Stimulated activated CD8-positive, alpha-beta memory T cell treated with anti-CD3 and anti-CD28 coated beads, Interleukin-2, amount 100 ng/mL, for 48 hours (primary cell): ENCODE data around the gene PHC3.

Experiments
- DNase-seq, 2 donors: peaks; one replicate each; pipeline ENCODE4 v3.0.0-alpha.2; 2020; ENCODE audit warnings: low read depth in 2 of 2

The PHC3 gene

DNA sequence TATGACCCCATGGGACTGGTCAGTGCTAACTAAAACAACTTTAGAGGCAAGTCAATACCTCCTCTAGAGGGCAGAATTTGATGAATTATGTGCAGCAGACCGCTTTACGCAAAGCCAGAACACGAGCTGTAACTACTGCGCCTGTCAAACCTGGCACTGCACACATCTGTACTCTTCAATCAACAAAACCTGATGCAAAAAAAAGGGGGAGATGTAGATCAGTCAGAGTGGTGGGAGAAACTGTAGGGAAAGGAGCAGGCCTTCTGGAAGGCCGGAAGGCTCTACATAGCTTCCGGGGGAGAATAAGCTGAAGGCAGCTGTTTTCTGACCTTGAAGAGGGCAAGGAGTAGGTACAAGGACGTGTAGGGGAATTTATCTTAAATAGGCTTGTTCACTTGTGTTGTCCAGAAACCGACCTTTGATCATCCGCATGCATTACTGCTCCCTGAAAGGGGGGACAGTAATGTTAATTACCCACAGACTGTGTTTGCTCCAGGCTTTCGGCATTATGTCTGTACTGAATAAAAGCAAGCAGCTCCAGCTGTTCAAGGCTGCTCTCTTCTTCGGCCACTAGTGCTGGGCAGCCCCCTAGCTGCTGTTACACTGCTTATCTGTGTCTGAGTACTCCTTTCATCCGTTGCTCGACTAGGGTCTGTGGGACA is 102.8 kb downstream of the PHC3 start:
- DNase-seq = no peak

GRCh38 chr3:170077361-170077760 is 104.2 kb downstream of the PHC3 start:
- DNase-seq = no peak

- no peak for DNase-seq
Observed at GRCh38 chr3:170076715-170077238, 104.8 kb downstream of the PHC3 start.

- DNase-seq = no peak
Observed at GRCh38 chr3:170075441-170076091, 106.0 kb downstream of the PHC3 start.

GRCh38 chr3:170064108-170064507 is 117.4 kb downstream of the PHC3 start:
- no peak for DNase-seq

DNA sequence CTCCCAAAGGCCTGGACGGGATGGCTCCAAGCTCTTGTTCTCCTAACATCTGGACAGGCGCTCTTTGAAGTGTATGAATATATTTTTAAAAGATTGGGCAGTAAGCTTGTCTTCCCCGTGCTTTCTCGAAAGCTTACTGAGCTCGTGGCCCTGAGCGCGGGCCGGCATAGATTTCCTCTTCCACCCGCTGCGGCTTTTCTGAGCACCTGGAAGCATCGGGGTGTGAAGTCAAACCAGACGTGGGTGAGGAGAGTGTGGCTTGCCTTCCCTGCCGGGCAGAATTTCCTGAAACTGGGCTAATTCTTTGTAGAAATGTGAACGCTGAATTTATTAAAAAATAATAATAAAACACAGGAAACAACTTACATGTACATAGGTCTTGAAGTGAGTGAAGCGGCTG is 117.8 kb downstream of the PHC3 start:
- no peak for DNase-seq

DNA sequence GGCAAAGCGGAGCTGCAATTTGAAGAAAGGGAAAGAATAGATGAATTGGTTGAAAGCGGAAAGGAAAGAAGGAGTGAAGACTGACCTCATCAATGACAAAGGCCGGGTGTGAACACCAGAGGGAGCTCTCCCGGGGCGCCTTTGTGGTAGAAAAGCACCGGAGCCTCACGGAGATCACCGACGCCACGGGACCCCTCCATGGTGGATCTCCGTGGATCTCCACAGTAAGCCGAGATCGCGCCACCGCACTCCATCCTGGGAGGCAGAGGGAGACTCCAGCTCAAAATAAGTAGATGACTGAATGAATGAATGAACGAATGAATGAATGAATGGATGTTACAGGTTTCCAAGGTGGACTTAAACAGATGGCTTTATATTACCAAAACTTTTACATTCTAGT is 118.8 kb downstream of the PHC3 start:
- DNase-seq = no peak

- DNase-seq = no peak
Observed at GRCh38 chr3:170062068-170062467, 119.5 kb downstream of the PHC3 start.

- DNase-seq = no peak
Observed at GRCh38 chr3:170059447-170059846, 122.1 kb downstream of the PHC3 start.

GRCh38 chr3:170058127-170058526 is 123.4 kb downstream of the PHC3 start:
- no peak for DNase-seq

- DNase-seq = no peak
Observed at GRCh38 chr3:170057550-170057949, 124.0 kb downstream of the PHC3 start.

DNA sequence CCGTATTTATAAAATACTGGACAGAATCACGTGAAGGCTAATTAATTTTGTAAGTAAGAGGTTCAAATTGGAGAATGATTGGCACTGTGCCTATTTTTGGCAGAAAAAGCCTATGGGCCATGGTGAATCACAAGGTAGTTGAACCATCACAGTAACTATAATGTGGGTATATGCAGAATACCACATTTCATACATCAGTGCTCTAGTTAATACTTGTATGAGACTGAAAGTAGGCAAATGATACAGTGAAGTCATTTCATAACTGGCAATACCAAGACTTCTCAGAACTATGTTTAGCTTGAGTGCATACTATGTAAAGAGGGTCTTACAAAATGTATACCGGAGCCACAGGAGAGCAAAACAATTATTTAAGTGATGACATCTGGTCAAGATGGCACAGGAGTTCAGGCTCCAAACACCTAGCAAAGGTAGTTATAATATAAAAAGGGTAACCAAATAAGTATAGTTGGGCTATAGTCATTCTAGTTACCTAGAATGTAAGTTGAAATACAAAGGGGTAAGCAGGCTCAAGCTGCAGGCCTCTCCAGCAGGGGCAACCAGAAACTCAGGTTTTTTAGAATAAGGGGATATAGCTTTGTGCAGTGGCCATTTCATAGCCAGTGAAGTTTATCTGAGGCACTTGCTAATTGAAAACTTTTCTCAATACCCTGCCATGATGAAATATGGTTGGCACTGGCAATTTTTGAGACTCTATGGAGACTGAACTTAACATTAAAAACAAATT is 124.7 kb downstream of the PHC3 start:
- DNase-seq = no peak

GRCh38 chr3:170055209-170055608 is 126.3 kb downstream of the PHC3 start:
- no peak for DNase-seq

- DNase-seq = no peak
Observed at GRCh38 chr3:170054204-170054603, 127.3 kb downstream of the PHC3 start.

DNA sequence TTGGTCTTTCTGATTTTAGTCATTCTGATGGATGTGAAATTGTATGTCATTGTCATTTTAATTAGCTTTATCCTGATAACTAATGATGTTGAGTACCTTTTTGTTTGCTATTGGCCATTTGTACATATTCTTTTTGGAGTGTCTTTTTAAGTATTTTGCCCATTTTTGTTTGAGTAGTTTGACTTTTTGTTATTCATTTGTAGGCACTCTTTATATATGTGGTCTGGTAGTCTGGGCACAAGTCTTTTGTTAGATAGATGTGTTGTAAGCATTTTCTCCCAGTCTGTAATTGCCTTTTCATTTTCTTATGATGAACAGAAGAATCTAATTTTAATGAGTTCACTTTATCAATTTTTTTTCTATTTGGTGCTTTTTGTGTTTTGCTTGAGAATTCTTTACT is 129.1 kb downstream of the PHC3 start:
- DNase-seq = no peak

DNA sequence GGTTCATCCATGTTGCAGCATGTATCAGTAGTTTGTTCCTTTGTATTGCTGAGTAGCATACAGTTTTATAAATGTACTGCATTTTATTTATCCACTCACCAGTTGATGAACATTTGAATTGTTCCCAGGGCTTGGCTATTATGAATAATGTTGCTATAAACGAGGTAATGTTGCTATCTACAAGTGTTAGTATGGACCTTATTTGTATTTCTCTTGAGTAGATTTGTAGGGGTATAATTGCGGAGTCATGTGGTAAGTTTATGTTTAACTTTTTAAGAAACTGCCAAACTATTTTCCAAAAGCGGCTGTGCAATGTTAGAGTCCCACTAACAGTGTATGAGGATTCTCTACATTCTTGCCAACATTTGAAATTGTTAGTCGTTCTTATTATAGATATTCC is 130.8 kb downstream of the PHC3 start:
- DNase-seq = no peak

- no peak for DNase-seq
Observed at GRCh38 chr3:170049146-170050000, 132.2 kb downstream of the PHC3 start.

DNA sequence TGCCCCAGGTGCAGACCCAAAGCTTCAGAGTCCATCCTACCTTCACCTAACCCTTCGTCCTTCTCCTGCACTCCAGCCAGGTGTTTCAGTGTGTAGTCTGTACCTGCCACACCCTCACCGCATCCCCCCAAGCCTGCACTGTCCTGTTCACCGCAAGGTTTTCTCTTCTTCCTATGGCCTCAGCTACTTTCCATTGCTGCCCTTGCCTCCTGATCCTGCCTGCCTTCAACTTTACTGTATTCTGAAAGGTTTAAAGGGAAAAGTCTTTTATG is 134.5 kb downstream of the PHC3 start:
- DNase-seq = no peak

DNA sequence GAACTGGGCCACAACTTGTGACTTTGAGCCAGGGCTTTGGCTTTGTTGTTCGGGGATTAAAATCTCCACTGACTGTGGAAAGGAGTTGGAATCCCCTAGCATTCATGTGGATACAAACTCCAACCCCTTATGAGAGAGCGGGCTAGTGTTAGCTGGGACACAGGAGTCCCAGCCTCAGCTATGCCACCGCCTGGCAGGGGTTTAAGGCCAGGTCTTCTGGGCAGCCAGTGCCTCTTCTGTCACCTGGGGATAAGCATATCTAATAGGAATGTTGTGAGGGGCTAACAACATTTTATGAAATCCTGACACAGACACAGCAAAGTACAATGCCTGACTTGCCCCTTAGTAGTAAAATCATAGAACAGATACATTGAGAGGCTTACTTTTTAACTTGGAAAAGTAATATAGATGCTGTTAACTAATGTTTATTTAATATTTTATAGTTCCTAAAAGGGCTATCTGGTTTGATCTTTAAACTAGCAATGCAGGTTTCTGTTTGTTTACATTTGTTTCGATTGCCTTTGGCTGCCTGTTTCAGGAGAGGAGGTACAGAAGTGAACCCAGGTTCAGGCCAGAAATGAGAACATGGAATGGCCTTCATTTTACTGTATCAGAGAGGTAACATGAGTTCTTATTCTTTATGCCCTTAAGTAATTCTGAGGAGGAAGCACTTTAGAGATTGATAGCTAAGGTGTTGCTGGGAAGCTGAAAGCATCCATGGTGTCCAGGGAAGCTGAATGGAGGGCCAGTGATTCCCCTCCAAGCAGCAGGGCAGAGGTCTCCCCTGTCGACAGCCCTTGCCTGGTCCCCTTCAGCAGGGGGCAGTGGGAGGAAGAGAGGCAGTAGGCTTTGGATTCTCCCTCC is 135.0 kb downstream of the PHC3 start:
- no peak for DNase-seq

GRCh38 chr3:170044795-170045244 is 136.7 kb downstream of the PHC3 start:
- no peak for DNase-seq

DNA sequence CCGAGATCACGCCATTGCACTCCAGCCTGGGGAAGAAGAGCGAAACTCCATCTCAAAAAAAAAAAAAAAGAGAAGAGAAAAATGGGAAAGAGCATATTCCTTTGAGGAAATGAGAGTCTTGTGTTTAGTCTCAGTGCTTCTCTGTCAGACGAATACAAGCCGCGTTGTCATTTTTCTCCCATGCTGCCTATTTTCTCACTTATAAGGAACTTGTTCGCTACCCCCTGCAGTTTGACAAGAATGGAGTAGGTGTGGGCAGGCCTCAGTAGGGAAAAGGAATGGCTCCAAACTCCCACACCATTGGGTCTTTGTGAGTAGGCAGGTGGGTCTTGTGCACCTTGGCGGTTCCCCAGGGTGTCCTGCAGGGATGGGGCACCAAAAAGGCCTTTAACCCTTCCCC is 137.3 kb downstream of the PHC3 start:
- no peak for DNase-seq
